Nephron (organoid): ENCODE data around the gene SENP6.

Source experiments
- H3K27ac Mint-ChIP-seq, 3 experiments: 2 replicates each; pipeline ENCODE4 v1.8.0; 2020; ENCODE audit warnings: mixed read lengths in 3 of 3, mild to moderate bottlenecking in 2 of 3, moderate library complexity in 1 of 3
- H3K27me3 Mint-ChIP-seq: 2 replicates; pipeline ENCODE4 v1.8.0; 2021; ENCODE audit warnings: low read depth, mild to moderate bottlenecking, moderate library complexity, mixed read lengths
- H3K36me3 Mint-ChIP-seq: 2 replicates; pipeline ENCODE4 v1.8.0; 2020; ENCODE audit warnings: low read depth, mixed read lengths
- H3K4me1 Mint-ChIP-seq: 2 replicates; pipeline ENCODE4 v1.8.0; 2020; ENCODE audit warnings: mixed read lengths
- H3K4me3 Mint-ChIP-seq, 3 experiments: 2 replicates each; pipeline ENCODE4 v1.8.0; 2020; ENCODE audit warnings: mild to moderate bottlenecking in 3 of 3, mixed read lengths in 3 of 3, moderate library complexity in 2 of 3
- H3K9me3 Mint-ChIP-seq: 2 replicates; pipeline ENCODE4 v1.8.0; 2020; ENCODE audit warnings: mixed read lengths
- CTCF ChIP-seq, 3 experiments: fragments of 200-600 bp; sonication (generic); IDR thresholded peaks; one replicate each; pipeline ENCODE4 v1.5.0; 2021; ENCODE audit warnings: antibody characterized with exemption in 3 of 3; ENCODE audit not compliant: unreplicated experiment in 3 of 3

SENP6 gene

GRCh38 chr6:75601304-75602245, at the start of gene SENP6:
TSS of gene SENP6 (plus strand) at chr6:75601880. CDS start at chr6:75602525, 645 bp downstream.
- H3K27ac Mint-ChIP-seq = peak within 1 kb of the TSS; percentile 99 to 100 (median 99)

GRCh38 chr6:75556240-75556639, 45.4 kb upstream of the SENP6 start:
- no peak overlapping the region for H3K27ac Mint-ChIP-seq
- no peak for TF ChIP-seq CTCF (IDR thresholded peaks at IDR 0.05; ENCODE audit: unreplicated experiment in 3 of 3)
- no peaks in the 10 kb centered on the region for H3K36me3 Mint-ChIP-seq
- no peak overlapping the region for H3K4me3 Mint-ChIP-seq
- peaks cover 1% of the 10 kb centered on the region for H3K9me3 Mint-ChIP-seq
- H3K4me1 Mint-ChIP-seq = no peaks in the 10 kb centered on the region
- no peaks in the 10 kb centered on the region for H3K27me3 Mint-ChIP-seq

More at GRCh38 chr6:75601304-75602245, at the start of gene SENP6:
- Mint-ChIP-seq H3K27me3 (no peaks in the 10 kb centered on the region), H3K9me3 (no peaks in the 10 kb centered on the region), H3K4me1 (peaks cover 42% of the 10 kb centered on the region), H3K36me3 (peaks cover 17% of the 10 kb centered on the region), H3K4me3 (peak within 1 kb of the TSS; percentile 96 to 100 (median 98))
- TF ChIP-seq CTCF (IDR thresholded peaks at IDR 0.05; ENCODE audit: unreplicated experiment in 3 of 3) = no peak

DNA sequence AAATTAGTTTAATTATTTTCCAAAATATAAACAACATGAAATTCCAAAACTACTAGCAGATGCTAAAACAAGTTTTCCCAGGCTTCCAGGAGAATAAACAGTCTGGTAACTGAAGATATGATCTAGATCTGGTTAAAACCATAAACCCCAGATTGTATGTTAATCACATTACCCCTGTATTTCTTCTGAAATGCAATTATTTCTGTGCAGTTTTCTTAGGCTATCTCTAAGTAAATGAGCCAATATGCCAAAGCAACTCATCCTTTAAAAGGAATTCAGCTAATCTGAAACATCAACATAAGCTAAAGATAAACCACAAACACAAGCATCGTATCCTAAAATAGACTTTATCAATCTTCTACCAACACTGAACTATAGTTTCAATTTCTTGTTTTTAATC, 44.6 kb upstream of the SENP6 start:
- peaks cover 2% of the 10 kb centered on the region for H3K9me3 Mint-ChIP-seq
- no peaks in the 10 kb centered on the region for H3K27me3 Mint-ChIP-seq
- H3K27ac Mint-ChIP-seq = no peak overlapping the region
- no peak overlapping the region for H3K4me3 Mint-ChIP-seq
- no peak for TF ChIP-seq CTCF (IDR thresholded peaks at IDR 0.05; ENCODE audit: unreplicated experiment in 3 of 3)
- no peaks in the 10 kb centered on the region for H3K36me3 Mint-ChIP-seq
- no peaks in the 10 kb centered on the region for H3K4me1 Mint-ChIP-seq

DNA sequence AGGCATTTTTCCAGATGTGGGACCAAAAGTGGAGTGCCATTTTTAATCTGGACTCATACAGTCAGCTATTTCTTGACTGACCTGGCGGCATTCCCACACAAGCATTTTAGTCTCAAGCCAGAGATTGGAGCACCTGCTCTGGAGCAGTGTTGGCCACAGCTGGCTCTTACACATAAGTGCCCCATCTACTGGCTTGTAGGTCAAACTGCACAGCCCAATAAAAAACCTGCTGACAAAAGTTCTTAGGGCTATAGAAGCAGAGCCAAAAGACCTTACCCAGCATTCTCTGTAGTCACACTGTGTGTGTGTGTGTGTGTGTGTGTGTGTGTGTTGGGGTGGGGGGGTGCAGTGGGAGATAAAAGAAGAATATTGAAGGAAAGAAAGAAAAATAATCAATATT, 38.6 kb upstream of the SENP6 start:
- Mint-ChIP-seq H3K36me3 (no peaks in the 10 kb centered on the region), H3K27me3 (no peaks in the 10 kb centered on the region), H3K27ac (no peak overlapping the region), H3K9me3 (peaks cover 30% of the 10 kb centered on the region), H3K4me3 (no peak overlapping the region), H3K4me1 (no peaks in the 10 kb centered on the region)
- no peak for TF ChIP-seq CTCF (IDR thresholded peaks at IDR 0.05; ENCODE audit: unreplicated experiment in 3 of 3)

GRCh38 chr6:75566137-75566767, 35.4 kb upstream of the SENP6 start:
- no peak for TF ChIP-seq CTCF (IDR thresholded peaks at IDR 0.05; ENCODE audit: unreplicated experiment in 3 of 3)

More at GRCh38 chr6:75566137-75566767, 35.4 kb upstream of the SENP6 start:
- no peak overlapping the region for H3K27ac Mint-ChIP-seq
- no peaks in the 10 kb centered on the region for H3K4me1 Mint-ChIP-seq
- H3K4me3 Mint-ChIP-seq = no peak overlapping the region
- H3K9me3 Mint-ChIP-seq = peaks cover 40% of the 10 kb centered on the region
- no peaks in the 10 kb centered on the region for H3K36me3 Mint-ChIP-seq
- H3K27me3 Mint-ChIP-seq = peaks cover 4% of the 10 kb centered on the region
